ENCODE data around the gene ZNF784. TPM values are rescaled to one million over a fixed set of nuclear protein-coding genes. Genes with fewer than 3 reads are reported as not detected.

ZNF784 gene
- total and polyA plus RNA-seq, 9 of the 15 experiments (the other 6 are each of a cell fraction or from before 2014, with no cell fraction given), result 0.14 to 6.1 (median 2.1) TPM

GRCh38 chr19:55663846-55664536 lies 39.6 kb upstream of the ZNF784 start:
- H3K27ac ChIP-seq (ENCODE audit: extremely low read depth, low read depth, low read length), result no peak overlapping the region
- WGBS (ENCODE audit: insufficient coverage, low coverage, missing lambda C conversion rate), result 93% methylated on average over 9 of the region's 20 CpGs
- H2AFZ ChIP-seq (ENCODE audit: low read depth, low read length), result no peak overlapping the region
- H3K36me3 ChIP-seq (ENCODE audit: control insufficient read depth, insufficient read depth, low read length), result peaks cover 98% of the 10 kb centered on the region
- no peaks in the 10 kb centered on the region for H3K9me3 ChIP-seq (replicated peaks; ENCODE audit: control insufficient read depth, insufficient read depth, low read depth, low read length)
- no TSS peak for BruUV-seq (replicated peaks)
- intact Hi-C loops (cut with micrococcal nuclease), result no loop called here
- TF ChIP-seq RBFOX2 (IDR thresholded peaks at IDR 0.05; ENCODE audit: low read depth, low read length) (peak; percentile 59), ZNF217 (CRISPR knock-in tag; IDR thresholded peaks at IDR 0.05) (no peak), POLR2G (IDR thresholded peaks at IDR 0.05; ENCODE audit: low read depth, low read length) (peak; percentile 53)
- no peak overlapping the region for H3K9ac ChIP-seq (ENCODE audit: insufficient read depth in 1 of 2, low read depth in 2 of 2, low read length in 2 of 2)
- FAIRE-seq, result no peak
- no peaks in the 10 kb centered on the region for H3K27me3 ChIP-seq (ENCODE audit: control insufficient read depth in 2 of 2, insufficient read depth in 2 of 2, low read length in 2 of 2)
- H4K20me1 ChIP-seq (replicated peaks; ENCODE audit: control insufficient read depth, insufficient read depth, low read length), result peaks cover 59% of the 10 kb centered on the region
- ChIA-PET CTCF (ENCODE audit: low intra/inter-chr PET ratio) (no interaction called here), POLR2A (interaction anchor here (0.5 to 1.4 kb wide), 7 partner anchors 8 to 513 kb away, joined by 3 to 6 read pairs (median 3); partner anchors contain the start of genes FIZ1 and U2AF2)
- in situ Hi-C loops (cut with MboI), result no loop called here
- peaks cover 7% of the 10 kb centered on the region for H3K9me1 ChIP-seq (ENCODE audit: control insufficient read depth, insufficient read depth, low read length)
- no peak overlapping the region for H3K4me2 ChIP-seq (ENCODE audit: insufficient read depth, low read length)
- no peak overlapping the region for H3K4me3 ChIP-seq
- ATAC-seq, result no peak
- DNase-seq (ENCODE audit: extremely low read depth in 1 of 4, low spot score in 3 of 4), result no peak
- H3K4me1 ChIP-seq (replicated peaks in 1 of 2; ENCODE audit: control insufficient read depth in 2 of 2, insufficient read depth in 2 of 2, low read length in 2 of 2), result peaks cover 0 to 14% of the 10 kb centered on the region in 2 experiments; a peak in 2 of 5 replicates
- peaks cover 85% of the 10 kb centered on the region for H3K79me2 ChIP-seq (ENCODE audit: control insufficient read depth, insufficient read depth, low read length)

- ChIA-PET CTCF (ENCODE audit: low intra/inter-chr PET ratio) (no interaction called here), POLR2A (no interaction called here)
- peaks cover 64% of the 10 kb centered on the region for H4K20me1 ChIP-seq (replicated peaks; ENCODE audit: control insufficient read depth, insufficient read depth, low read length)
- intact Hi-C loops (cut with micrococcal nuclease), result no loop called here
- no peak overlapping the region for H2AFZ ChIP-seq (ENCODE audit: low read depth, low read length)
- H3K27ac ChIP-seq (ENCODE audit: extremely low read depth, low read depth, low read length), result no peak overlapping the region
- in situ Hi-C loops (cut with MboI), result no loop called here
- H3K4me1 ChIP-seq (replicated peaks in 1 of 2; ENCODE audit: control insufficient read depth in 2 of 2, insufficient read depth in 2 of 2, low read length in 2 of 2), result peaks cover 15 to 21% of the 10 kb centered on the region in 2 experiments; a peak in 4 of 5 replicates
- H3K27me3 ChIP-seq (ENCODE audit: control insufficient read depth in 2 of 2, insufficient read depth in 2 of 2, low read length in 2 of 2), result no peaks in the 10 kb centered on the region
- H3K9me1 ChIP-seq (ENCODE audit: control insufficient read depth, insufficient read depth, low read length), result peaks cover 12% of the 10 kb centered on the region
- FAIRE-seq (no peak), ATAC-seq (no peak), DNase-seq (ENCODE audit: extremely low read depth in 1 of 4, low spot score in 3 of 4) (no peak)
- H3K9me3 ChIP-seq (replicated peaks; ENCODE audit: control insufficient read depth, insufficient read depth, low read depth, low read length), result no peaks in the 10 kb centered on the region
- H3K4me2 ChIP-seq (ENCODE audit: insufficient read depth, low read length), result no peak overlapping the region
- no peak overlapping the region for H3K4me3 ChIP-seq
- no TSS peak for BruUV-seq (replicated peaks)
- WGBS (ENCODE audit: insufficient coverage, low coverage, missing lambda C conversion rate), result 74% methylated on average over 6 of the region's 7 CpGs
- no peak overlapping the region for H3K9ac ChIP-seq (ENCODE audit: insufficient read depth in 1 of 2, low read depth in 2 of 2, low read length in 2 of 2)
- peaks cover 88% of the 10 kb centered on the region for H3K79me2 ChIP-seq (ENCODE audit: control insufficient read depth, insufficient read depth, low read length)
- TF ChIP-seq ZNF263 (CRISPR knock-in tag; IDR thresholded peaks at IDR 0.05; ENCODE audit: borderline replicate concordance) (peak; percentile 52; the same call in 1 of the 2 replicates), MAFG (tag; conservative IDR thresholded peaks at IDR 0.05) (no peak), MCM2 (IDR thresholded peaks at IDR 0.05; ENCODE audit: low read depth) (no peak), ADNP (tag; IDR thresholded peaks at IDR 0.05) (no peak)
- peaks cover 97% of the 10 kb centered on the region for H3K36me3 ChIP-seq (ENCODE audit: control insufficient read depth, insufficient read depth, low read length)
These were observed 37.5 kb upstream of the ZNF784 start for GRCh38 chr19:55661826-55662225.

Data from K562 (cell line).